ENCODE results near the gene FAM124A. TPM values are rescaled to one million over a fixed set of nuclear protein-coding genes. Genes with fewer than 3 reads are reported as not detected.

FAM124A gene
- polyA plus RNA-seq, 3 donors: 0.03 to 0.20 (median 0.13) TPM

DNA sequence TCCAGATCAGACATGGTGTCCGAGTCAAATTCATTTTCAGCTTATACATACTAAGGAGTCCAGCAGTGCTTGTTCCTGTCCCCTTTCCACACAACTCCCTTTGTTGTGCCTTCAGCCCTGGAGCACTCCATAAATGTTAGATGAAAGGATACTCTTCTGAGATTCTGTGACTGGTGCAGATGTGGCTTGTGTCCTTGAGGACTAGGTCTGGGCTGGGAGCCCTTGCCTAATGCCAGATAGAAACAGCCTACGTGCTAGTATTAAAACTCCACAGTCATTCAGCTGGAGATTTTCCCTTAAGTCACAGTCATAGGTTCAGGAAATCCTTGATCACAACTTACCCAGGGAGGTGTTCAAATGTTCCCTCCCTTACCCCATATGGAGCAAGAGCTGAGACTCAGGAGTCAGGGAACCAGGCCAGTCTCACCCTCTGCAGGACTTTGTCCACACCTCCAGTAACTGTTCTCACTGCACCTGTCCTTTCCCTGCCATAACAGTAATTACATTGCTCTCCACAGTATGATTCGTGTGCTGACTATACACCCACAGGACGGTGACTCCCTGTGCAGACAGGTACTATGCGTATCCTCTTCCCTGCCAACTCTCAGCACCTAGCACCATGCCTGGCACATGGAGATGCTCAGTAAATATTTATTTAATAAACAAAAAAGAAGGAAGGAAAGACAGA lies 101.8 kb downstream of the FAM124A start:
- H3K9ac ChIP-seq (ENCODE audit: insufficient read depth, low read length, poor library complexity, severe bottlenecking): no peak overlapping the region
- intact Hi-C loops (cut with micrococcal nuclease): no loop called here
- H3K4me1 ChIP-seq (ENCODE audit: control insufficient read depth in 1 of 2, insufficient read depth in 2 of 2, low read length in 2 of 2): no peaks in the 10 kb centered on the region
- Mint-ChIP-seq H3K4me1 (peaks cover 2% of the 10 kb centered on the region), H3K27ac (no peak overlapping the region), H3K27me3 (ENCODE audit: low read depth in 3 of 3) (peaks cover 0 to 2% (median 0%) of the 10 kb centered on the region in 3 donors), H3K9me3 (no peaks in the 10 kb centered on the region), H3K4me3 (no peak overlapping the region), H3K36me3 (no peaks in the 10 kb centered on the region)
- WGBS (ENCODE audit: insufficient coverage): 100% methylated on average over 1 of the region's 5 CpGs
- no peaks in the 10 kb centered on the region for H3K27me3 ChIP-seq (ENCODE audit: control insufficient read depth in 2 of 2, insufficient read depth in 2 of 2, low read length in 2 of 2)
- H3K4me3 ChIP-seq (replicated peaks in 1 of 3; ENCODE audit: low read depth in 2 of 3, low read length in 3 of 3): no peak overlapping the region
- no peaks in the 10 kb centered on the region for H3K36me3 ChIP-seq (replicated peaks in 1 of 2; ENCODE audit: control insufficient read depth in 1 of 2, insufficient read depth in 2 of 2, low read length in 2 of 2)
- H2AFZ ChIP-seq (ENCODE audit: insufficient read depth, low read depth, low read length, poor library complexity, severe bottlenecking): no peak overlapping the region
- H3K79me2 ChIP-seq (ENCODE audit: insufficient read depth, low read length): no peaks in the 10 kb centered on the region
- no peaks in the 10 kb centered on the region for H3K9me3 ChIP-seq (replicated peaks in 1 of 2; ENCODE audit: control insufficient read depth in 1 of 2, insufficient read depth in 1 of 2, low read length in 2 of 2)
- no peak overlapping the region for H3K4me2 ChIP-seq (replicated peaks; ENCODE audit: extremely low read depth, low read length, poor library complexity, severe bottlenecking)
- H4K20me1 ChIP-seq (ENCODE audit: insufficient read depth, low read length): no peaks in the 10 kb centered on the region
- TF ChIP-seq, protein P1, sequence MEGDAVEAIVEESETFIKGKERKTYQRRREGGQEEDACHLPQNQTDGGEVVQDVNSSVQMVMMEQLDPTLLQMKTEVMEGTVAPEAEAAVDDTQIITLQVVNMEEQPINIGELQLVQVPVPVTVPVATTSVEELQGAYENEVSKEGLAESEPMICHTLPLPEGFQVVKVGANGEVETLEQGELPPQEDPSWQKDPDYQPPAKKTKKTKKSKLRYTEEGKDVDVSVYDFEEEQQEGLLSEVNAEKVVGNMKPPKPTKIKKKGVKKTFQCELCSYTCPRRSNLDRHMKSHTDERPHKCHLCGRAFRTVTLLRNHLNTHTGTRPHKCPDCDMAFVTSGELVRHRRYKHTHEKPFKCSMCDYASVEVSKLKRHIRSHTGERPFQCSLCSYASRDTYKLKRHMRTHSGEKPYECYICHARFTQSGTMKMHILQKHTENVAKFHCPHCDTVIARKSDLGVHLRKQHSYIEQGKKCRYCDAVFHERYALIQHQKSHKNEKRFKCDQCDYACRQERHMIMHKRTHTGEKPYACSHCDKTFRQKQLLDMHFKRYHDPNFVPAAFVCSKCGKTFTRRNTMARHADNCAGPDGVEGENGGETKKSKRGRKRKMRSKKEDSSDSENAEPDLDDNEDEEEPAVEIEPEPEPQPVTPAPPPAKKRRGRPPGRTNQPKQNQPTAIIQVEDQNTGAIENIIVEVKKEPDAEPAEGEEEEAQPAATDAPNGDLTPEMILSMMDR (IDR thresholded peaks at IDR 0.05): no peak
- DNase-seq: no peak
- no peak overlapping the region for H3K27ac ChIP-seq (ENCODE audit: low read depth in 1 of 2, low read length in 2 of 2)

GRCh38 chr13:51324714-51325420 lies 102.7 kb downstream of the FAM124A start:
- 97% methylated on average over 5 of the region's 14 CpGs for WGBS (ENCODE audit: insufficient coverage)
- no peak overlapping the region for H3K27ac ChIP-seq (ENCODE audit: low read depth in 1 of 2, low read length in 2 of 2)
- intact Hi-C loops (cut with micrococcal nuclease): no loop called here
- TF ChIP-seq, protein P1 (IDR thresholded peaks at IDR 0.05): no peak
- no peak overlapping the region for H2AFZ ChIP-seq (ENCODE audit: insufficient read depth, low read depth, low read length, poor library complexity, severe bottlenecking)
- no peak overlapping the region for H3K4me2 ChIP-seq (replicated peaks; ENCODE audit: extremely low read depth, low read length, poor library complexity, severe bottlenecking)
- H3K4me3 ChIP-seq (replicated peaks in 1 of 3; ENCODE audit: low read depth in 2 of 3, low read length in 3 of 3): no peak overlapping the region
- Mint-ChIP-seq H3K9me3 (no peaks in the 10 kb centered on the region), H3K27ac (no peak overlapping the region), H3K4me1 (peaks cover 2% of the 10 kb centered on the region), H3K36me3 (no peaks in the 10 kb centered on the region), H3K27me3 (ENCODE audit: low read depth in 3 of 3) (peaks cover 0 to 2% (median 0%) of the 10 kb centered on the region in 3 donors), H3K4me3 (no peak overlapping the region)
- DNase-seq: no peak
- H3K36me3 ChIP-seq (replicated peaks in 1 of 2; ENCODE audit: control insufficient read depth in 1 of 2, insufficient read depth in 2 of 2, low read length in 2 of 2): no peaks in the 10 kb centered on the region
- H3K79me2 ChIP-seq (ENCODE audit: insufficient read depth, low read length): no peaks in the 10 kb centered on the region
- H3K9ac ChIP-seq (ENCODE audit: insufficient read depth, low read length, poor library complexity, severe bottlenecking): no peak overlapping the region
- no peaks in the 10 kb centered on the region for H3K27me3 ChIP-seq (ENCODE audit: control insufficient read depth in 2 of 2, insufficient read depth in 2 of 2, low read length in 2 of 2)
- H3K9me3 ChIP-seq (replicated peaks in 1 of 2; ENCODE audit: control insufficient read depth in 1 of 2, insufficient read depth in 1 of 2, low read length in 2 of 2): no peaks in the 10 kb centered on the region
- no peaks in the 10 kb centered on the region for H3K4me1 ChIP-seq (ENCODE audit: control insufficient read depth in 1 of 2, insufficient read depth in 2 of 2, low read length in 2 of 2)
- no peaks in the 10 kb centered on the region for H4K20me1 ChIP-seq (ENCODE audit: insufficient read depth, low read length)

All from CD14-positive monocyte (primary cell).